ENCODE results near the gene SLIT1. TPM values are rescaled to one million over a fixed set of nuclear protein-coding genes. Genes with fewer than 3 reads are reported as not detected.

Gene SLIT1
- total RNA-seq, result under 0.01 TPM in 1 of 2 replicates, not detected in the other

- no peak for DNase-seq (ENCODE audit: low read depth in 2 of 2)
Observed at GRCh38 chr10:97185326-97186058, at the start of gene SLIT1. TSS of gene SLIT1 (minus strand) at chr10:97185959. CDS start at chr10:97185674, 285 bp downstream.

GRCh38 chr10:97235353-97235752 is 49.6 kb upstream of the SLIT1 start:
- no peak for DNase-seq (ENCODE audit: low read depth in 2 of 2)

- DNase-seq (ENCODE audit: low read depth in 2 of 2), result peak; percentile 44 to 61
Observed at GRCh38 chr10:97234400-97234799, 48.6 kb upstream of the SLIT1 start.

GRCh38 chr10:97230146-97230545 is 44.4 kb upstream of the SLIT1 start:
- DNase-seq (ENCODE audit: low read depth in 2 of 2), result no peak

GRCh38 chr10:97229322-97230015 is 43.7 kb upstream of the SLIT1 start:
- no peak for DNase-seq (ENCODE audit: low read depth in 2 of 2)

- no peak for DNase-seq (ENCODE audit: low read depth in 2 of 2)
Observed at GRCh38 chr10:97228775-97229157, 43.0 kb upstream of the SLIT1 start.

- no peak for DNase-seq (ENCODE audit: low read depth in 2 of 2)
Observed at GRCh38 chr10:97228130-97228774, 42.5 kb upstream of the SLIT1 start.

GRCh38 chr10:97226398-97226797 is 40.6 kb upstream of the SLIT1 start:
- DNase-seq (ENCODE audit: low read depth in 2 of 2), result no peak

- DNase-seq (ENCODE audit: low read depth in 2 of 2), result no peak
Observed at GRCh38 chr10:97224483-97225435, 39.0 kb upstream of the SLIT1 start.

- peak in 1 of 2 donors; percentile 3 for DNase-seq (ENCODE audit: low read depth in 2 of 2)
Observed at GRCh38 chr10:97222326-97222961, 36.7 kb upstream of the SLIT1 start.

- DNase-seq (ENCODE audit: low read depth in 2 of 2), result no peak
Observed at GRCh38 chr10:97220355-97220754, 34.6 kb upstream of the SLIT1 start.

GRCh38 chr10:97217299-97217698 is 31.5 kb upstream of the SLIT1 start:
- DNase-seq (ENCODE audit: low read depth in 2 of 2), result peak in 1 of 2 donors; percentile 12

GRCh38 chr10:97215619-97216260 is 30.0 kb upstream of the SLIT1 start:
- no peak for DNase-seq (ENCODE audit: low read depth in 2 of 2)

GRCh38 chr10:97213431-97213830 is 27.7 kb upstream of the SLIT1 start:
- DNase-seq (ENCODE audit: low read depth in 2 of 2), result no peak

GRCh38 chr10:97211229-97211628 is 25.5 kb upstream of the SLIT1 start:
- no peak for DNase-seq (ENCODE audit: low read depth in 2 of 2)

- peak; percentile 48 to 73 for DNase-seq (ENCODE audit: low read depth in 2 of 2)
Observed at GRCh38 chr10:97210543-97210960, 24.8 kb upstream of the SLIT1 start.

- DNase-seq (ENCODE audit: low read depth in 2 of 2), result no peak
Observed at GRCh38 chr10:97207756-97208346, 22.1 kb upstream of the SLIT1 start.

GRCh38 chr10:97207131-97207530 is 21.4 kb upstream of the SLIT1 start:
- no peak for DNase-seq (ENCODE audit: low read depth in 2 of 2)

- no peak for DNase-seq (ENCODE audit: low read depth in 2 of 2)
Observed at GRCh38 chr10:97204826-97205679, 19.3 kb upstream of the SLIT1 start.
